ENCODE measurements around the gene NCK2. TPM values are rescaled to one million over a fixed set of nuclear protein-coding genes. Genes with fewer than 3 reads are reported as not detected.

Gene NCK2
- total RNA-seq, 1 donor from 2014 or later, result 82.9 TPM

DNA sequence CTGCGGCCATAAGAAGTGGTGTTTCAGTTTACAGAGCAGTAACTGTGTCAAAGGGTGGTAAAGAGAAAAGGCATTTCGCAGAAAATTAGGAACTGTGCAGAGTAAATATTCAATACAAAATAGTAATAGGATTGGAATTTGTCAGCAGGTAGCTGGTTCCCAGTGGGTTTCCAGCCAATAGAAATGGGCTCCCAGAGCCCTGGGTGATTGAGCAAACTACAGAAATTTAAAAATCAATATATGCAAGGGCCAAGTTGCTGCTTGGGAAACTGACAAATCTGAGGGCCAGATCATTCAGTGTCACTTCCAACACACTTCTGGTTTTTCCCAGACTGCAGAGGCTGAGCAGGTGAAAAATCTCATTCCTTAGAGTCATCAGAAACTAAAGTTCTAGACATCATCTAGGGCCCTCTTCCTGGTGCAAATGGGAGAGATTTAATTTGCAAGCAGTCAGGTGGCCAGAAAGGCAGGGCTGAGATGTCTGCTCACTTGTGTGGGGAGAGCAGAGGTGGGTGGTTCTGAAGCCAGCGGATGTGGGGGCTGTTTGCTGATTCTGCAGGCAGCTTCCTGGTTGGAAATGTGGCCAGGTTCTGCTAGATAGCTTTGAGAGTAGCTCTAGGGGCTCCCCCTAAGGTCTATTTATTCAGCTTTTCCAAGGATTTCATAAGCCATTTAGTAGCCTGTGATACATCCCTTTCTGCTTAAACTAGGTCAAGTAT is 182.4 kb downstream of the NCK2 start:
- TF ChIP-seq, protein P1, sequence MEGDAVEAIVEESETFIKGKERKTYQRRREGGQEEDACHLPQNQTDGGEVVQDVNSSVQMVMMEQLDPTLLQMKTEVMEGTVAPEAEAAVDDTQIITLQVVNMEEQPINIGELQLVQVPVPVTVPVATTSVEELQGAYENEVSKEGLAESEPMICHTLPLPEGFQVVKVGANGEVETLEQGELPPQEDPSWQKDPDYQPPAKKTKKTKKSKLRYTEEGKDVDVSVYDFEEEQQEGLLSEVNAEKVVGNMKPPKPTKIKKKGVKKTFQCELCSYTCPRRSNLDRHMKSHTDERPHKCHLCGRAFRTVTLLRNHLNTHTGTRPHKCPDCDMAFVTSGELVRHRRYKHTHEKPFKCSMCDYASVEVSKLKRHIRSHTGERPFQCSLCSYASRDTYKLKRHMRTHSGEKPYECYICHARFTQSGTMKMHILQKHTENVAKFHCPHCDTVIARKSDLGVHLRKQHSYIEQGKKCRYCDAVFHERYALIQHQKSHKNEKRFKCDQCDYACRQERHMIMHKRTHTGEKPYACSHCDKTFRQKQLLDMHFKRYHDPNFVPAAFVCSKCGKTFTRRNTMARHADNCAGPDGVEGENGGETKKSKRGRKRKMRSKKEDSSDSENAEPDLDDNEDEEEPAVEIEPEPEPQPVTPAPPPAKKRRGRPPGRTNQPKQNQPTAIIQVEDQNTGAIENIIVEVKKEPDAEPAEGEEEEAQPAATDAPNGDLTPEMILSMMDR (IDR thresholded peaks at IDR 0.05; ENCODE audit: insufficient read depth, low read length, poor library complexity, severe bottlenecking), result no peak
- DNase-seq (ENCODE audit: low read depth), result no peak
- Histone ChIP-seq H3K4me3 (ENCODE audit: low read depth, low read length) (no peak overlapping the region), H3K27me3 (ENCODE audit: control insufficient read depth, insufficient read depth, low read length) (no peaks in the 10 kb centered on the region), H3K36me3 (ENCODE audit: control insufficient read depth, insufficient read depth, low read length) (no peaks in the 10 kb centered on the region)

DNA sequence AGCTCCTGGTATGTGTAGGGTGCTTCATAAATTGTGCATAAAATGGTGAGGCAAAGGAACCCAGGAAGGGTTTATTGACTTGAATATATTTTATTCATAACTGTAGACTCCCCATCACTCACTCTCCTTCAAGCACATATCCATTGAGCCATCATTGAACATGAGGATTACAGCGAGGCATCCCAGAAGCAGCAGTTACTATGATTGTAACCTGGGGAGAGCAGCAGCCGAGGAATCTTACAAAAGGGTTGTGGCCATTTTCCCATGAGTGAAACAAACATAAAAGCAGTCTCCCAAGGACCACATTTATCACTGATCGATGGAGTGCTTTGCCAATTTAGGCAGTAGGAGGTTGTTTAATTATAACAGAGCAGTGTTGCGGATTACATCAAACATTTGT is 183.4 kb downstream of the NCK2 start:
- Histone ChIP-seq H3K36me3 (ENCODE audit: control insufficient read depth, insufficient read depth, low read length) (no peaks in the 10 kb centered on the region), H3K4me3 (ENCODE audit: low read depth, low read length) (no peak overlapping the region), H3K27me3 (ENCODE audit: control insufficient read depth, insufficient read depth, low read length) (no peaks in the 10 kb centered on the region)
- TF ChIP-seq, protein P1 (IDR thresholded peaks at IDR 0.05; ENCODE audit: insufficient read depth, low read length, poor library complexity, severe bottlenecking), result no peak
- no peak for DNase-seq (ENCODE audit: low read depth)

DNA sequence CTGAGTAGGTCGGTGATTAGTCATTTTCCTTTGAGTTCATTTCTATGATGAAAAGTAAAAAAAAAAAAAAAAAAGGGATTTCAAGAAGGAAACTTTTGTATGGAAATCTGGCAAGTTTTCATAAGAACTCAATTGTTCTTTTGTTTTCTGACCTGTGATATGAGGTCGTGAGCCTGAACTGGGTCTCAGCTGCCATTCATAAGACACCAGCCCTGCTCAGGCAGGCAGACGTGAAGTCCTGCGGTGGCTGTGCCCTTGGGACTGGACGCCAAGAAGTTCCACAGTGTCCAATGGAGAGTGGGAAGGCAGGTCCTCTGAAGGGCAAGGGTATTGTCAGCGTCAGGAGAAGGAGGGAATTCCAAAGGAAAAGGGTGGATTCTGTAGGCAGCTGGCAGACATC is 183.9 kb downstream of the NCK2 start:
- no peak for DNase-seq (ENCODE audit: low read depth)
- TF ChIP-seq, protein P1 (IDR thresholded peaks at IDR 0.05; ENCODE audit: insufficient read depth, low read length, poor library complexity, severe bottlenecking), result no peak
- Histone ChIP-seq H3K4me3 (ENCODE audit: low read depth, low read length) (no peak overlapping the region), H3K27me3 (ENCODE audit: control insufficient read depth, insufficient read depth, low read length) (no peaks in the 10 kb centered on the region), H3K36me3 (ENCODE audit: control insufficient read depth, insufficient read depth, low read length) (no peaks in the 10 kb centered on the region)

DNA sequence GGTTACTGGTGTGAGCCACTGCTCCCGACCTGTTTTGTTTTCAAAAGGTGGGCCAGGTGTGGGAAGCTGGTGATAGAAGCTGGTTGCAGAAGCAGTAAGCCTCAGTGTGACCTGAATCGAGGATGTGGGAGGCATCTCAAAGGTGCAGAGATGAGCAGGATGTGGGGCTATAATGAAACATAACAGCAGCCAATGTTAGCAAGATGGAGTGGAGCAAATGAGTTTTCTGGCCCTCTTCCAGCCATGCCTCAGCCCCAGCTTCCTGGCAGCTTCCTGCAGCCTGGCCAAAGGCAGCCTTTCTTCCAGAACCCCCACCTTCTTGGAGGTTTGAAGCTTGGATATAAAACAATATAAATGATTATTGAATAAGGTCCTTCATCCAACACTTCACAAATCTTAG is 184.8 kb downstream of the NCK2 start:
- H3K27me3 ChIP-seq (ENCODE audit: control insufficient read depth, insufficient read depth, low read length), result no peaks in the 10 kb centered on the region
- H3K4me3 ChIP-seq (ENCODE audit: low read depth, low read length), result no peak overlapping the region
- H3K36me3 ChIP-seq (ENCODE audit: control insufficient read depth, insufficient read depth, low read length), result no peaks in the 10 kb centered on the region
- no peak for DNase-seq (ENCODE audit: low read depth)
- TF ChIP-seq, protein P1 (IDR thresholded peaks at IDR 0.05; ENCODE audit: insufficient read depth, low read length, poor library complexity, severe bottlenecking), result no peak

DNA sequence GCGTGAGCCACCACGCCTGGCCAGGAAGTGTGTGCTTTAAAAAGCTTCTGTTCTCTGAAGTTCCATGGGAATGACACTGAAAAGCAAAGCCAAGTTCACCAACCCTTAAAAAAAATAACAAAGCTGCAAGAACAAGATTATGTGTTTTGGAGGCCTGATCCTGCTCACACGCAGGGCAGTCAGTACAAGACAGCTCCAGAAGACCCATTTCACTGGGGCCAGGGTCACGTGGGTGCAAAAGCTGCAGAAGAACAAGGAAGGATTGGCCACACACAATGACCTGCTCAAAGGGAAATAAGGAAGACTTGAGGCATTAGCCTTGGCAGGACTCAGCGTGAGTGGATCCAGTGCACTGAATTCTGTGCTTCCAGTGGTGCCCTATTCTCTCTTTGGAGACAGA is 187.9 kb downstream of the NCK2 start:
- TF ChIP-seq, protein P1 (IDR thresholded peaks at IDR 0.05; ENCODE audit: insufficient read depth, low read length, poor library complexity, severe bottlenecking), result no peak
- Histone ChIP-seq H3K27me3 (ENCODE audit: control insufficient read depth, insufficient read depth, low read length) (no peaks in the 10 kb centered on the region), H3K4me3 (ENCODE audit: low read depth, low read length) (no peak overlapping the region), H3K36me3 (ENCODE audit: control insufficient read depth, insufficient read depth, low read length) (no peaks in the 10 kb centered on the region)
- DNase-seq (ENCODE audit: low read depth), result no peak

DNA sequence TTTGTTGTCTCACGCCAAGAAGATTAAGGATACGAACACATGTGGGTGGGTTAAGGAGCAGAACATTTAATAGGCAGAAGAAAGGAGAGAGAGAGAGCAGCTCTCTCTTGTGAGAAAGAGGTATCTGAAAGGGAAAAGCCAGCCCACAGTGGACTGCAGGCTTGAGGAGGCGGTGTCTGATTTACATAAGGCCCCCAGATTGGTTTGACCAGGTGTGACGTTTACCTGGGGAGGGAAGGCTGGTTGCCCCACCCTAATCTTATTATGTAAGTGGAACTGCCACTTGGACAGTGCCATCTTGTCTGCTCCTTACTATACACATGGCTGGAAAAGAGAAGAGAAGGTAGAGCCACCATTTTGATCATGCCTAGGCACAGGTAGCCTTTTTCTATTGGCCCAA is 189.2 kb downstream of the NCK2 start:
- Histone ChIP-seq H3K27me3 (ENCODE audit: control insufficient read depth, insufficient read depth, low read length) (no peaks in the 10 kb centered on the region), H3K36me3 (ENCODE audit: control insufficient read depth, insufficient read depth, low read length) (no peaks in the 10 kb centered on the region), H3K4me3 (ENCODE audit: low read depth, low read length) (no peak overlapping the region)
- TF ChIP-seq, protein P1 (IDR thresholded peaks at IDR 0.05; ENCODE audit: insufficient read depth, low read length, poor library complexity, severe bottlenecking), result no peak
- DNase-seq (ENCODE audit: low read depth), result no peak
